SW 1271 (cell line): ENCODE data around the gene HLA-DQB1.
"Not testable (repeated sequence)": the region's sequence is repeated elsewhere in the genome, so short reads cannot be mapped to it uniquely, and the experiment has no call there.

Experiments used
- DNase-seq, 2 experiments: peaks; one replicate each; lab custom pipeline; 2025; lab: John Stamatoyannopoulos, UW

Gene HLA-DQB1

DNA sequence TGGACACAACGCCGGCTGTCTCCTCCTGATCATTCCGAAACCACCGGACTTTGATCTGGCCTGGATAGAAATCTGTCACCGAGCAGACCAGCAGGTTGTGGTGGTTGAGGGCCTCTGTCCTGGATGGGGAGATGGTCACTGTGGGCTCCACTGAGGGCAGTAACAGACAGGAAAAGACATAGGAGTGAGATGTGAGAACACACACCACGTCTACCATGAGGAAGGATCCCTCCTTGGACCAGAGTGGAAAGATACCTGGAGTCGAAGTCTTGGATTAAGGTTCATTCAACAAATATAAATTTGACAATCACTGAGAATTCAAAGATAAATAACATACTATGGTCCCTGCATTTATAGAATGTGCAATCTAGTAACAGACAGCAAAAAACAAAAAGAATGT is 4.4 kb downstream of the HLA-DQB1 start:
- no peak for DNase-seq

GRCh38 chr6:32659856-32660595 is 6.4 kb downstream of the HLA-DQB1 start:
- no peak for DNase-seq

GRCh38 chr6:32658268-32658897 is 8.1 kb downstream of the HLA-DQB1 start:
- DNase-seq, result no peak

GRCh38 chr6:32657819-32658218 is 8.6 kb downstream of the HLA-DQB1 start:
- DNase-seq, result not testable (repeated sequence)

GRCh38 chr6:32657329-32657728 is 9.1 kb downstream of the HLA-DQB1 start:
- DNase-seq, result not testable (repeated sequence)

GRCh38 chr6:32655203-32655710 is 11.2 kb downstream of the HLA-DQB1 start:
- no peak for DNase-seq

DNA sequence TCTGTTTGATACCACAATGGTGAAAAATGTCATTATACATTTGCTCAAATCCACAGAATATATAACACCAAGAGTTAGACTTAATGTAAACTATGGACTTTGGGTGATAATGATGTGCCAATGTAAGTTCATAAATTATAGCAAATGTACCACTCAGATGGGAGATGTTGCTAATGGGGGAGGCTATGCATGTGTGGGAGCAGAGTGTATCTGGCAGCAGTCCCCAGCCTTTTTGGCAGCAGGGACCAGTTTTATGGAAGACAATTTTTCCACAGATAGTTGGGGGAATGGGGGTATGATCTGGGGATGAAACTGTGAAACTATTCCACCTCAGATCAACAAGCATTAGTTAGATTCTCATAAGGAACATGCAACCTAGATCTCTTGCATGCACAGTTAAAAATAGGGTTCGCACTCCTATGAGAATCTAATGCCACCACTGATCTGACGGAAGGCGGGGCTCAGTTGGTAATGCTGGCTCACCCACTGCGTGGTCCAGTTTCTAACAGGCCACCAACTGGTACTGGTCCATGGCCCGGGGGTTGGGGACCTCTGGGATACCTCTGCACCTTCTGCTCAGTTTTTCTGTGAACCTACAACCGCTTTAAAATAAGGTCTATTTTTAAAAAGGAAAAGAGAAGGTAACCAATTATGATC is 21.3 kb downstream of the HLA-DQB1 start:
- no peak for DNase-seq

DNA sequence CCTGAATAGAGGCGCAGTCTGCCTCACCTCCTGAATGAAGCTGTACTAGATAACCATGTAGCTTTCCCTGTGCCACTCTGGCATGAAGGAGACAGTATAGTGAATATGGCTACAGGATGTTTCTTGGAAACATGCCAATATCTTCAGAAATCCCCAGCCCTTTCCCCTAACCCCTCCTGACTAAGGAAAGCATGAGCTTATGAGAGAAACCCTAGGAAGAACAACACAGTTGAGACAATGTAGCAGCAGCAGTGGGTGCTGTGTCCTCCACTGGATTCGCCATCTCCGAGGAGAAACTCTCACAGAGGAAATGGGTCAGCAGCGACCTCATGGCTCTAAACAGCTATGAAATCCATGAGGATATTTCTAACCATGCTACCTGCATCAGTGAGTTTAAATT is 22.6 kb downstream of the HLA-DQB1 start:
- DNase-seq, result no peak

DNA sequence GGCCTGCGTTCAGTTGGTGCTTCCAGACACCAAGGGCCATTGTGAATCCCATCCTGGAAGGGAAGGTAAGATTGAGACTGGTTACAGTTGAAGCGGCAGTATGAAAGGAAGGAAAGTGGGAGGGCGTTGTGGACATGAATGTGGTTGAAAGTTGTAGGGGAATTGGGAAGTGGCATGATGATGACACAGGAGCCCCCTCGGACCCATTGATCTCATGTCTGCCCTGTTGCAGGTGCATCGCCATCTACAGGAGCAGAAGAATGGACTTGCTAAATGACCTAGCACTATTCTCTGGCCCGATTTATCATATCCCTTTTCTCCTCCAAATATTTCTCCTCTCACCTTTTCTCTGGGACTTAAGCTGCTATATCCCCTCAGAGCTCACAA is 23.7 kb downstream of the HLA-DQB1 start:
- no peak for DNase-seq

DNA sequence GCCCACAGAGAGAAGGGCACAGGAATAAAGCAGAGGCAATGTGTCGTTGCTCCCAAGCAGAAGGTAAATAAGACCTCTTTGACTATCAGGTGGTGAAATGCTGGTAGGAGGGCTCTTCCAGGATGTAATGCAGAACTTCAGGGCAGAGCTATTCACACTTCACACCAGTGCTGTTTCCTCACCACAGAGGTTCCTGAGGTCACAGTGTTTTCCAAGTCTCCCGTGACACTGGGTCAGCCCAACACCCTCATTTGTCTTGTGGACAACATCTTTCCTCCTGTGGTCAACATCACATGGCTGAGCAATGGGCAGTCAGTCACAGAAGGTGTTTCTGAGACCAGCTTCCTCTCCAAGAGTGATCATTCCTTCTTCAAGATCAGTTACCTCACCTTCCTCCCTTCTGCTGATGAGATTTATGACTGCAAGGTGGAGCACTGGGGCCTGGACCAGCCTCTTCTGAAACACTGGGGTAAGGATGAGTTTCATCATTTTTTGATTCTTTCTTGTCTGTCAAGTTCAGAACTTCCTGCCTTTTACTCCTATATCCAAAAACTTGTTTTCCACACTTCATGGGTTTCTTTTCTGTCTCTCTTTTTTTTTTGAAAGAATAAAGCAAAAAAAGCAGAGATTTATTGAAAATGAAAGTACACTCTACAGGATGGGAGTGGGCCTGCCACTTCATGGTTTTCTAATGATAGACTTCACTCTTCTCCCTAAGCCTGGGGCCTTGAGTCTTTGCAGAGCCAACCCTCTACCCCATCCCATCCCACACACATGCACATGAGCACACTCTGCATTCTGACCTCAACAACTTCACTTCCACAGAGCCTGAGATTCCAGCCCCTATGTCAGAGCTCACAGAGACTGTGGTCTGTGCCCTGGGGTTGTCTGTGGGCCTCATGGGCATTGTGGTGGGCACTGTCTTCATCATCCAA is 24.4 kb downstream of the HLA-DQB1 start:
- not testable (repeated sequence) for DNase-seq

DNA sequence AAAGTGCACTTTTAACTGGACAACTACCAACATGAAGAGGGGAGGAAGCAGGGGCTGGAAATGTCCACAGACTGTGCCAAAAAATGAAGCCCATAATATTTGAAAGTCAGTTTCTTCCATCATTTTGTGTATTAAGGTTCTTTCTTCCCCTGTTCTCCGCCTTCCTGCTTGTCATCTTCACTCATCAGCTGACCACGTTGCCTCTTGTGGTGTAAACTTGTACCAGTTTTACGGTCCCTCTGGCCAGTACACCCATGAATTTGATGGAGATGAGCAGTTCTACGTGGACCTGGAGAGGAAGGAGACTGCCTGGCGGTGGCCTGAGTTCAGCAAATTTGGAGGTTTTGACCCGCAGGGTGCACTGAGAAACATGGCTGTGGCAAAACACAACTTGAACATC is 25.3 kb downstream of the HLA-DQB1 start:
- no peak for DNase-seq

DNA sequence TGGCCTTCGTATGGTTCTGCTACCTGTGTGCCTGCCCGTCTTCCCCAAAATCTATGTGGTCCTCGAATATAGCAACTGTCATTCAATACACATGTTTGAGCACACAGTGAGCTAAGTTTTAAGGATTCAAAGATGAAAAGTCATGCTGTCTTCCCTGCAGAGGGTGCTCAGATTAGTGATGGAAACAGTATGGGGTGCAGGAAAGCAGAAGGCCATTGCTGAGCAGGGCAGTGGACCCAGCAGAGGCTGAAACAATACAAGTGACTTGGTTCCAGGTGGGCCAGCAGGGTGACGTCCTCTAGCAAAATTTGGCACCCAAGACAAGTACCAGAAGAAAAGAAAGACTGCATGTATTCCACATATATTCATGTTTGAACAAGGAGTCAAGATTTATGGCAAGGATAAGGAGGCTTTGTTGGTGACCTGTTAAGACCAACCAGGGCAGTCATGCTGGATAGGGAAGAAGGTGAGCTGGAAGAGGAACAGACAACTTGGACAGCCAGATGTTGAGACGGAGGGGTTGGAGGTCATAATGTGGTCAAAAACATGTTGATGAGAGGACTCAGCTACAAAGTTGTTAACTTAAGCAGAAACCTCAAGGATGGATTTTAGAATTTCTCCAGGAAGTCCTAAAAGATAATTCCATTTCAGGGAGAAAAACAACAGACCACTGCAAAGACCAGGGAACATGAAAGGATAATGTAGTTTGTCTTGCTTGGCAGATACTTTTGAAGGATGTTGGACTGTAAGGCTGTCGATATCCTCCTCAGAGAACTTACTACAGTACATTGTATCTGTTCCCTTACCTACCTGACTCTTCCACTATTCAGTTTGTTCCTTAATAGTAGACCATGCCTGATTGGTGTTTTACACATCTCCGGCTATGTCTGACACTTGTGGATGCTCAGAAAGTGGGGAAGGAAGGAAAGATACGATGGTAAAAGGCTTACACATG is 26.7 kb downstream of the HLA-DQB1 start:
- DNase-seq, result no peak

- no peak for DNase-seq
Measured at GRCh38 chr6:32638532-32639219, 27.8 kb downstream of the HLA-DQB1 start.

DNA sequence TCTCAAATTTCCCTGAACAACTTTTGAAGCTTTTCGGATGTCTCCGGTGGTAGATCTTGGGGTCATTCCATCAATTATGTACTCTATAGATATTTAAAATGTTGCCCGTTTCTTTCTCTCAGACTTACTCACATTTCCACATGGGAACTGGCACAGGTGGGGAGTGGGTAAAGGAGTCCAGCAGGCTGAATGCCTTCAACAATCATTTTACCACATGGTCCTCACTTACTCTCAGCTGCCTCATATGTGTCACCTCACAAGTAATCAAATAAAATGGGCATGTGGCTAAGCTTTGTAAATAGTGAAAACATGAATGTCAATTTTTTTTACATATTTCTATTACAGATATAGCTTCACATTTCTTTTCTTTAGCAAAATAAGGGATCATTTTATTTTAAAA is 28.6 kb downstream of the HLA-DQB1 start:
- DNase-seq, result no peak

- DNase-seq, result peak in 1 of 2 experiments; percentile 9
Measured at GRCh38 chr6:32637219-32637880, 29.1 kb downstream of the HLA-DQB1 start, which contains the start of gene HLA-DQA1. HLA-DQA1 (plus strand) TSS chr6:32637406; CDS start chr6:32637459, 53 bp downstream.

- DNase-seq, result no peak
Measured at GRCh38 chr6:32635526-32636123, 30.8 kb downstream of the HLA-DQB1 start.

DNA sequence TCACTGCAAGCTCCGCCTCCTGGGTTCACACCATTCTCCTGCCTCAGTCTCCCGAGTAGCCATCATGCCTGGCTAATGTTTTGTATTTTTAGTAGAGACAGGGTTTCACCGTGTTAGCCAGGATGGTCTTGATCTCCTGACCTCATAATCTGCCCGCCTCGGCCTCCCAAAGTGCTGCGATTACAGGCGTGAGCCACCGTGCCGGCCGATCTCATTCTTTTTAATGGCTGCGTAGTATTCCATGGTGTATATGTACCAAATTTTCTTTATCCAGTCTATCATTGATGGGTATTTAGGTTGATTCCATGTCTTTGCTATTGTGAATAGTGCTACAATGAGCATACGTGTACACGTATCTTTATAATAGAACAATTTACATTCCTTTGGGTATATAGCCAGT is 36.7 kb downstream of the HLA-DQB1 start:
- not testable (repeated sequence) for DNase-seq

GRCh38 chr6:32627831-32628230 is 38.6 kb downstream of the HLA-DQB1 start:
- DNase-seq, result peak in 1 of 2 experiments; percentile 61

GRCh38 chr6:32627249-32627648 is 39.2 kb downstream of the HLA-DQB1 start:
- DNase-seq, result no peak
